ENCODE data around the gene SLC39A11.

- no peak for TF ChIP-seq SUZ12 (IDR thresholded peaks at IDR 0.05)
- TF ChIP-seq ARNT (IDR thresholded peaks at IDR 0.05) = no peak
- TF ChIP-seq TARDBP (IDR thresholded peaks at IDR 0.05) = no peak
- TF ChIP-seq BHLHE40 (IDR thresholded peaks at IDR 0.05; ENCODE audit: borderline replicate concordance) = no peak
- no peak for TF ChIP-seq L3MBTL2 (conservative IDR thresholded peaks at IDR 0.05)
- TF ChIP-seq SP1 (IDR thresholded peaks at IDR 0.05) = no peak
- TF ChIP-seq FOXA1 (IDR thresholded peaks at IDR 0.05) = no peak
- TF ChIP-seq CTBP1 (IDR thresholded peaks at IDR 0.05; ENCODE audit: borderline replicate concordance) = no peak
- TF ChIP-seq ZNF384 (IDR thresholded peaks at IDR 0.05) = no peak
- no peak for TF ChIP-seq LEF1 (IDR thresholded peaks at IDR 0.05; ENCODE audit: borderline replicate concordance)
- no peak for TF ChIP-seq HDGF (IDR thresholded peaks at IDR 0.05; ENCODE audit: borderline replicate concordance)
- no peak for TF ChIP-seq FOXK2 (IDR thresholded peaks at IDR 0.05)
- TF ChIP-seq FOXM1 (IDR thresholded peaks at IDR 0.05; ENCODE audit: borderline replicate concordance) = no peak
Observed at GRCh38 chr17:73020110-73020509, 72.4 kb downstream of the SLC39A11 start.
